Body of pancreas (tissue), 4 donors: ENCODE data around the gene GPHA2. TPM values are rescaled to one million over a fixed set of nuclear protein-coding genes. Genes with fewer than 3 reads are reported as not detected.

ENCODE experiments used
- ATAC-seq: fragments of 150-250 bp; one replicate; pipeline ENCODE4 v1.9.1; 2016
- DNase-seq, 4 donors: peaks; one replicate each; pipeline ENCODE4 v3.0.0-alpha.2; 2019
- H3K27ac ChIP-seq, 4 donors: fragments of 200-600 bp; sonication (generic); 1 replicate in 3 of 4; 2 replicates in 1 of 4; pipeline versions ENCODE4 v1.5.1 to v1.6.1; 2016 to 2019; ENCODE audit warnings: mild to moderate bottlenecking in 1 of 4, mixed read lengths in 1 of 4, moderate library complexity in 1 of 4
- H3K27me3 ChIP-seq, 2 donors: fragments of 200-600 bp; sonication (generic); one replicate each; pipeline ENCODE4 v1.6.0; 2016; ENCODE audit warnings: mild to moderate bottlenecking in 1 of 2
- H3K36me3 ChIP-seq, 2 donors: fragments of 200-600 bp; sonication (generic); replicated peaks in 1 of 2; 2 replicates each; pipeline ENCODE4 v1.5.1; 2016; ENCODE audit warnings: low read depth in 2 of 2; ENCODE audit not compliant: insufficient read depth in 1 of 2
- H3K4me1 ChIP-seq: fragments of 200-600 bp; sonication (generic); one replicate; pipeline ENCODE4 v1.6.0; 2016
- H3K4me3 ChIP-seq, 2 donors: fragments of 200-600 bp; sonication (generic); 1 replicate in 1 of 2; 2 replicates in 1 of 2; pipeline ENCODE4 v1.5.1; 2016 to 2019
- H3K9me3 ChIP-seq, 3 donors: fragments of 200-600 bp; sonication (generic); 1 replicate in 2 of 3; 2 replicates in 1 of 3; pipeline ENCODE4 v1.5.1; 2016
- CTCF ChIP-seq, 7 experiments: fragments of 450-650 bp in 4 of 7; fragments of 200-600 bp in 3 of 7; sonication (generic) in 3 of 7; IDR thresholded peaks; one replicate each; pipeline ENCODE4 v1.5.1; 2016 to 2019; ENCODE audit warnings: antibody characterized with exemption in 7 of 7
- POLR2A ChIP-seq, 3 donors: fragments of 450-650 bp; IDR thresholded peaks; one replicate each; pipeline ENCODE4 v1.6.1; 2016; ENCODE audit warnings: antibody characterized with exemption in 3 of 3, mild to moderate bottlenecking in 2 of 3
- WGBS, 2 donors: methylation state at CpG; one replicate each; pipeline ENCODE4 v1.1.5; 2017; 5-methylcytosine and 5-hydroxymethylcytosine counted together
- intact Hi-C: fragments of 100-400 bp; cut with DNase I; formaldehyde crosslinking; loops from one replicate; pipeline ENCODE4 v1.15.1; 2023
- total RNA-seq, 2 donors: library from RNA; depleted of rRNA; stranded (reverse); fragments of >200 nt; gene quantifications; one replicate each; pipeline ENCODE4 v1.1.0, GENCODE V29; 2016

Gene GPHA2
- total RNA-seq, 2 donors from 2014 or later: 7.3 to 18.5 TPM

DNA sequence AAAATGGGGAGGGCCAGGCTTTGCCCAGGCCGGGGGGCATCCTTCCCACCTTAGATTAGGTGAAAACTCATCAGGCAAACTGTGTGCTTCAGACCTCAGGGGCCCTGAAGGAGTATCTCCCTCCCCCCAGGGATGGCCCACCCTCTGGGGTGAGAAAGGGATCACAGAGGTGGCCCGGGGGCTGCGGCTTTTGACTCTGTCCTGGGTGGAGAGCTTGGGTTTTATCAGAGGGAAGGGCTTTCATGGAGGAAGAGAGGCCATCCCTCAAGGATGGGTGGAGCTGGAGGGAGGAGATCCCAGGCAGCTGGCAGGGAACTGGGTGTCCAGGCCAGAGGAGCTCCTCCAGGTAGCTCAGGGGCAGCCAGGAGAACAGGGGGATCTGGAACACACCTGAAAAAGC lies 14.3 kb downstream of the GPHA2 start:
- ATAC-seq (no peak), DNase-seq (no peak)
- Histone ChIP-seq H3K27me3 (no peaks in the 10 kb centered on the region), H3K36me3 (no peaks in the 10 kb centered on the region), H3K4me3 (no peak overlapping the region), H3K4me1 (peaks cover 32% of the 10 kb centered on the region), H3K9me3 (no peaks in the 10 kb centered on the region), H3K27ac (no peak overlapping the region)
- 73 to 80% methylated on average over 2 of the region's 3 CpGs for WGBS, 2 donors
- intact Hi-C loops: no loop called here
- TF ChIP-seq CTCF (IDR thresholded peaks at IDR 0.05) (no peak), POLR2A (IDR thresholded peaks at IDR 0.05) (no peak)

GRCh38 chr11:64920124-64920523 lies 15.6 kb downstream of the GPHA2 start:
- TF ChIP-seq CTCF (IDR thresholded peaks at IDR 0.05): no peak
- TF ChIP-seq POLR2A (IDR thresholded peaks at IDR 0.05): no peak
- no peak overlapping the region for H3K4me3 ChIP-seq
- WGBS, 2 donors: 60 to 76% methylated on average over 2 of the region's 2 CpGs
- H3K4me1 ChIP-seq: peaks cover 32% of the 10 kb centered on the region
- no peaks in the 10 kb centered on the region for H3K36me3 ChIP-seq
- H3K9me3 ChIP-seq: no peaks in the 10 kb centered on the region
- intact Hi-C loops: no loop called here
- no peaks in the 10 kb centered on the region for H3K27me3 ChIP-seq
- ATAC-seq (no peak), DNase-seq (no peak)
- H3K27ac ChIP-seq: no peak overlapping the region

- intact Hi-C loops: no loop called here
- ATAC-seq: no peak
- Histone ChIP-seq H3K9me3 (no peaks in the 10 kb centered on the region), H3K4me1 (peaks cover 35% of the 10 kb centered on the region), H3K27me3 (no peaks in the 10 kb centered on the region), H3K27ac (no peak overlapping the region), H3K36me3 (no peaks in the 10 kb centered on the region), H3K4me3 (no peak overlapping the region)
- no peak for DNase-seq
- TF ChIP-seq CTCF (IDR thresholded peaks at IDR 0.05) (no peak), POLR2A (IDR thresholded peaks at IDR 0.05) (no peak)
- 83 to 91% methylated on average over 8 of the region's 8 CpGs for WGBS, 2 donors
These were observed 16.1 kb downstream of the GPHA2 start for GRCh38 chr11:64919627-64920026.

GRCh38 chr11:64918017-64918416 lies 17.7 kb downstream of the GPHA2 start:
- DNase-seq: no peak

More at GRCh38 chr11:64918017-64918416, 17.7 kb downstream of the GPHA2 start:
- no peaks in the 10 kb centered on the region for H3K9me3 ChIP-seq
- TF ChIP-seq POLR2A (IDR thresholded peaks at IDR 0.05) (no peak), CTCF (IDR thresholded peaks at IDR 0.05) (peak in 2 of 7 experiments; percentile 4 to 8)
- intact Hi-C loops: no loop called here
- no peak overlapping the region for H3K4me3 ChIP-seq
- no peak for ATAC-seq
- peak overlapping the region; percentile 35 to 82 (median 76) for H3K27ac ChIP-seq
- no peaks in the 10 kb centered on the region for H3K36me3 ChIP-seq
- WGBS, 2 donors: 9 to 11% methylated on average over 4 of the region's 4 CpGs
- H3K4me1 ChIP-seq: peaks cover 30% of the 10 kb centered on the region
- H3K27me3 ChIP-seq: no peaks in the 10 kb centered on the region
